Bronchial epithelial cell (primary cell): ENCODE data around the gene COX11. TPM values are rescaled to one million over a fixed set of nuclear protein-coding genes. Genes with fewer than 3 reads are reported as not detected.

Experiments
- DNase-seq: peaks from one replicate; pipeline ENCODE4 v3.0.0-alpha.2; 2010; ENCODE audit warnings: low read depth
- FAIRE-seq: peaks from 2 replicates; lab custom pipeline; 2011; peaks lifted over from hg19 to GRCh38; lab: Jason Lieb, UNC
- H3K27me3 ChIP-seq: 2 replicates; pipeline ENCODE4 v1.5.1; 2011; ENCODE audit warnings: low read length; ENCODE audit not compliant: control insufficient read depth, insufficient read depth
- H3K36me3 ChIP-seq: 2 replicates; pipeline ENCODE4 v1.5.1; 2011; ENCODE audit warnings: low read length; ENCODE audit not compliant: control insufficient read depth, insufficient read depth
- H3K4me3 ChIP-seq: 2 replicates; pipeline ENCODE4 v1.5.1; 2011; ENCODE audit warnings: mild to moderate bottlenecking, low read depth, low read length, control low read depth
- total RNA-seq: library from RNA; depleted of rRNA; stranded (reverse); fragments of >200 nt; gene quantifications from 2 replicates; pipeline ENCODE4 v1.2.1, GENCODE V29; 2014
- TF ChIP-seq, protein P1 (sequence below): IDR thresholded peaks from 2 replicates; pipeline ENCODE4 v1.5.1; 2011; ENCODE audit warnings: mild to moderate bottlenecking, moderate library complexity, low read length, control low read depth, inconsistent platforms; ENCODE audit not compliant: insufficient read depth, severe bottlenecking

Gene COX11
- total RNA-seq, 1 donor from 2014 or later, result 38.7 TPM

DNA sequence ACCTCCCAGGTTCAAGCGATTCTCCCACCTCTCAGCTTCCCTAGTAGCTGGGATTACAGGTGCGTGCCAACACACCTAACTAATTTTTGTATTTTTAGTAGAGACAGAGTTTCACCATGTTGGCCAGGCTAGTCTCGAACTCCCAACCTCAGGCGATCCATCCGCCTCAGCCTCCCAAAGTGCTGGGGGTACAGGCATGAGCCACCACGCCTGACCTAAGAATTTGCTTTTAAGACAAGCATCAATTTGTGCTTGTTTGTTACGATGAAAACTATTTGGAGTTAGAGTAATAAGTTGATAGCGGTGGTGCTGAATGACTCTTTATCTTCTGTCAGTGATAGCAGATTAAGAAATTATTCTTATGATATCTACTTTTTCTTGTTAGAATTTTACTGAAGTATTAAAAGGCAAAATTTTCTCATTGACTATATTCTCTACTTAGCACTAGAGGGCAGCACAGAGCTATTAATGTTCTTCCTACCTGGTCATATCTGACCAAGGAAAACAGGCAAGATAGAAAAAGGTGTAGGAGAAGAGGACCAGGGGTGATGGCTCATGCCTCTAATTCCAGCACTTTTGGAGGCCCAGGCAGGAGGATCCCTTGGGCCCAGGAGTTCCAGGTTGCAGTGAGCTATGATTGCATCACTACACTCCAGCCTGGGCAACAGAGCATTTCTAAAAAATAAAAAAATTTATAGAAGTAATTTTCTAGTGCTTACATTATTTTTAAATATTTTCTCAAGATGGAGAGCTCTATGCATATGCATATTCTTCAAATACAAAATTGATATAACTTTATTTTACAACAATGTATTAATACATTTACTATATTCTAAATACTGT is 24.6 kb upstream of the COX11 start:
- no peaks in the 10 kb centered on the region for H3K36me3 ChIP-seq
- H3K4me3 ChIP-seq, result no peak overlapping the region
- no peak for FAIRE-seq
- TF ChIP-seq, protein P1, sequence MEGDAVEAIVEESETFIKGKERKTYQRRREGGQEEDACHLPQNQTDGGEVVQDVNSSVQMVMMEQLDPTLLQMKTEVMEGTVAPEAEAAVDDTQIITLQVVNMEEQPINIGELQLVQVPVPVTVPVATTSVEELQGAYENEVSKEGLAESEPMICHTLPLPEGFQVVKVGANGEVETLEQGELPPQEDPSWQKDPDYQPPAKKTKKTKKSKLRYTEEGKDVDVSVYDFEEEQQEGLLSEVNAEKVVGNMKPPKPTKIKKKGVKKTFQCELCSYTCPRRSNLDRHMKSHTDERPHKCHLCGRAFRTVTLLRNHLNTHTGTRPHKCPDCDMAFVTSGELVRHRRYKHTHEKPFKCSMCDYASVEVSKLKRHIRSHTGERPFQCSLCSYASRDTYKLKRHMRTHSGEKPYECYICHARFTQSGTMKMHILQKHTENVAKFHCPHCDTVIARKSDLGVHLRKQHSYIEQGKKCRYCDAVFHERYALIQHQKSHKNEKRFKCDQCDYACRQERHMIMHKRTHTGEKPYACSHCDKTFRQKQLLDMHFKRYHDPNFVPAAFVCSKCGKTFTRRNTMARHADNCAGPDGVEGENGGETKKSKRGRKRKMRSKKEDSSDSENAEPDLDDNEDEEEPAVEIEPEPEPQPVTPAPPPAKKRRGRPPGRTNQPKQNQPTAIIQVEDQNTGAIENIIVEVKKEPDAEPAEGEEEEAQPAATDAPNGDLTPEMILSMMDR, result peak; percentile 22
- H3K27me3 ChIP-seq, result no peaks in the 10 kb centered on the region
- DNase-seq, result peak; percentile 45

DNA sequence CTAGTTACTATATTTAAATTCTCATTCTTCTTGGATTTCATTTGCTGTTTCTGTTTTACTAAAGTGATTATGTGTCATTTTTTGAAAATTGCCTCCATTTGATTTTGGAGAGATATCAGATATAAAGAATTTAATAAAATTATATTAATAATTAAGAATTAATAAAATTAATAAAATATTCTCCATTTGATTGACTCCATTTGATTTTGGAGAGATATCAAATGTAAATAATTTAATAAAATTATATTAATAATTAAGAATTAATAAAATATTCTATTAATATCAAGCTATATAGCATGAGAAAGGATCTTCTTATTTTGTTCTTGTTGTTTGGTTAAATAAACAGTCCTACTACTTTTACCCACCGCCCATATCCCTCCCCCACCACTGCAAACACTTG is 23.1 kb upstream of the COX11 start:
- DNase-seq (no peak), FAIRE-seq (no peak)
- Histone ChIP-seq H3K27me3 (no peaks in the 10 kb centered on the region), H3K36me3 (no peaks in the 10 kb centered on the region), H3K4me3 (no peak overlapping the region)
- TF ChIP-seq, protein P1, result no peak

DNA sequence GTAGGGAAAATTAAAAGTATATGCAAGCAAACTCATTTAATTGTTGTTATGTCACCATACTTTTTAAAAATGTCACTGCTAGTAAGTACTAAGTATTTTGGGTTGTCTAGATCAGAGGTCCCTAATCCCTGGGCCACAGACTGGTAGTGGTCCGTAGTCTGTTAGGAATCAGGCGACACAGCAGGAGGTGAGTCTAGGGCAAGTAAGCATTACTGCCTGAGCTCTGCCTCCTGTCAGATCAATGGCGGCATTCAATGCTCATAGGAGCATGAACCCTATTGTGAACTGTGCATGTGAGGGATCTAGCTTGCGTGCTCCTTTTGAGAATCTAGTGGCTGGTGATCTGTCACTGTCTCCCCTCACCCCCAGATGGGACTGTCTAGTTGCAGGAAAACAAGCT is 21.7 kb upstream of the COX11 start:
- DNase-seq, result no peak
- Histone ChIP-seq H3K36me3 (no peaks in the 10 kb centered on the region), H3K27me3 (no peaks in the 10 kb centered on the region), H3K4me3 (no peak overlapping the region)
- TF ChIP-seq, protein P1, result no peak
- no peak for FAIRE-seq

GRCh38 chr17:54985476-54985875 is 17.0 kb upstream of the COX11 start:
- no peak overlapping the region for H3K4me3 ChIP-seq
- H3K36me3 ChIP-seq, result no peaks in the 10 kb centered on the region
- H3K27me3 ChIP-seq, result no peaks in the 10 kb centered on the region
- TF ChIP-seq, protein P1, result no peak
- FAIRE-seq (no peak), DNase-seq (peak; percentile 10)

- no peaks in the 10 kb centered on the region for H3K36me3 ChIP-seq
- no peak for FAIRE-seq
- H3K27me3 ChIP-seq, result no peaks in the 10 kb centered on the region
- no peak overlapping the region for H3K4me3 ChIP-seq
- TF ChIP-seq, protein P1, result no peak
- no peak for DNase-seq
Measured at GRCh38 chr17:54983260-54983659, 14.8 kb upstream of the COX11 start.

GRCh38 chr17:54982399-54982798 is 13.9 kb upstream of the COX11 start:
- Histone ChIP-seq H3K4me3 (no peak overlapping the region), H3K27me3 (no peaks in the 10 kb centered on the region), H3K36me3 (no peaks in the 10 kb centered on the region)
- DNase-seq (no peak), FAIRE-seq (no peak)
- TF ChIP-seq, protein P1, result no peak
